Heart right ventricle (tissue), 16 donors: ENCODE measurements around the gene GPR142. TPM values are rescaled to one million over a fixed set of nuclear protein-coding genes. Genes with fewer than 3 reads are reported as not detected.

Source experiments
- ATAC-seq, 8 donors: fragments of 200-7000 bp; cut with Tn5 transposase; one replicate each; pipeline ENCODE4 v1.9.1; 2020; ENCODE audit warnings: mild to moderate bottlenecking in 8 of 8, moderate library complexity in 8 of 8, moderate number of reproducible peaks in 1 of 8
- DNase-seq, 2 donors: peaks; one replicate each; pipeline ENCODE4 v3.0.0-alpha.2; 2020
- H3K27ac ChIP-seq, 10 donors: fragments of 200-600 bp; sonication (generic) in 2 of 10; one replicate each; pipeline versions ENCODE4 v1.5.0 to v1.8.0; 2020 to 2022; ENCODE audit warnings: mild to moderate bottlenecking in 3 of 10
- H3K27me3 ChIP-seq, 7 donors: fragments of 200-600 bp; one replicate each; pipeline ENCODE4 v1.8.0; 2021 to 2022; ENCODE audit warnings: mild to moderate bottlenecking in 2 of 7
- H3K36me3 ChIP-seq, 9 donors: fragments of 200-600 bp; sonication (generic) in 1 of 9; one replicate each; pipeline versions ENCODE4 v1.5.0 to v1.8.0; 2020 to 2022; ENCODE audit warnings: mild to moderate bottlenecking in 2 of 9
- H3K4me1 ChIP-seq, 9 donors: fragments of 200-600 bp; sonication (generic) in 1 of 9; one replicate each; pipeline versions ENCODE4 v1.5.0 to v1.8.0; 2020 to 2022; ENCODE audit warnings: mild to moderate bottlenecking in 4 of 9
- H3K4me3 ChIP-seq, 10 donors: fragments of 200-600 bp; sonication (generic) in 2 of 10; one replicate each; pipeline versions ENCODE4 v1.5.0 to v1.8.0; 2020 to 2022; ENCODE audit warnings: mild to moderate bottlenecking in 7 of 10, moderate library complexity in 2 of 10
- H3K9me3 ChIP-seq, 11 donors: fragments of 200-600 bp in 10 of 11; sonication (generic) in 2 of 11; one replicate each; pipeline versions ENCODE4 v1.5.0 to v1.8.0; 2013 to 2022; ENCODE audit warnings: mild to moderate bottlenecking in 2 of 11, control low read depth in 1 of 11, moderate library complexity in 1 of 11
- CTCF ChIP-seq, 9 donors: fragments of 200-600 bp; sonication (generic) in 2 of 9; IDR thresholded peaks; one replicate each; pipeline versions ENCODE4 v1.5.0 to v1.8.0; 2021 to 2022; ENCODE audit warnings: antibody characterized with exemption in 9 of 9, mild to moderate bottlenecking in 5 of 9, moderate library complexity in 1 of 9
- WGBS, 2 donors: extraction: QIAGEN DNeasy Blood & Tissue Kit; methylation state at CpG; one replicate each; pipeline ENCODE4 v1.1.7; 2013; ENCODE audit warnings: inconsistent platforms in 1 of 2; 5-methylcytosine and 5-hydroxymethylcytosine counted together
- intact Hi-C, 10 donors: fragments of 100-400 bp; cut with DNase I; formaldehyde crosslinking; loops; one replicate each; pipeline versions ENCODE4 v1.11.1 to v1.14.2; 2022
- polyA plus RNA-seq, 2 donors: library from polyadenylated mRNA; stranded (reverse); fragments of 200-250 nt; gene quantifications; one replicate each; pipeline ENCODE4 v1.2.3, GENCODE V29; 2013
- total RNA-seq, 10 donors: library from RNA; stranded (reverse); fragmentation: NEBNext Ultra II Directional in 3 of 10; extraction: Animal tissue kit (Norgen Biotek cat#: 25700) in 3 of 10; gene quantifications; one replicate each; pipeline versions ENCODE4 v1.2.1 to v1.2.4, GENCODE V29; 2021 to 2023
- donor health status: Arrhythmogenic right ventricular cardiomyopathy.
- donor health status: ischemic (EF 13 %, LVEDD 7.1; RV severe dilation, severe dysfunction).
- donor health status: healthy with polysubstance abuse.
- donor health status: DM: no; HTN: yes; CAD: no.
- donor health status: DM: no; HTN: no; CAD: no.
- donor health status: ischemic (EF 25% LVEDD 6.9; RV normal size, moderate dysfunction).
- donor health status: ischemic (EF 25% LVEDD 5.7; RV mildly dilated, moderate dysfunction).
- donor health status: healthy.
- donor health status: DM: yes; HTN: yes; CAD: no.
- donor health status: Ischemic cardiomyopathy.
- donor health status: ischemic (EF 35%, LVEDD 5.7; RV mildly dilated, moderate dysfunction).
- donor health status: nonischemic (EF 11% LVEDD 7.7; RV severe dilation, severe dysfunction).
- donor health status: DM: yes; HTN: yes; CAD: no.
- donor health status: PGD.
- donor health status: ischemic (EF 29% LVEDD 5.4; RV normal size, mild dysfunction).
- donor health status: nonischemic (EF 23%, LVEDD 6.1; RV moderate dilation, normal function).

GPR142 gene
- total and polyA plus RNA-seq, 12 donors = 0.70 TPM; not detected in 11

GRCh38 chr17:74330446-74330845, 36.9 kb upstream of the GPR142 start:
- H3K4me1 ChIP-seq = peaks cover 7 to 16% (median 14%) of the 10 kb centered on the region in 9 donors
- H3K9me3 ChIP-seq = peaks cover 0 to 6% (median 0%) of the 10 kb centered on the region in 11 donors
- TF ChIP-seq CTCF (IDR thresholded peaks at IDR 0.05) = no peak
- H3K27ac ChIP-seq = no peak overlapping the region
- 73 to 83% methylated on average over 8 of the region's 8 CpGs for WGBS, 2 donors
- H3K36me3 ChIP-seq = no peaks in the 10 kb centered on the region
- ATAC-seq = no peak
- H3K4me3 ChIP-seq = no peak overlapping the region
- intact Hi-C loops = no loop called here
- peaks cover 0 to 18% (median 0%) of the 10 kb centered on the region in 7 donors for H3K27me3 ChIP-seq
- no peak for DNase-seq

DNA sequence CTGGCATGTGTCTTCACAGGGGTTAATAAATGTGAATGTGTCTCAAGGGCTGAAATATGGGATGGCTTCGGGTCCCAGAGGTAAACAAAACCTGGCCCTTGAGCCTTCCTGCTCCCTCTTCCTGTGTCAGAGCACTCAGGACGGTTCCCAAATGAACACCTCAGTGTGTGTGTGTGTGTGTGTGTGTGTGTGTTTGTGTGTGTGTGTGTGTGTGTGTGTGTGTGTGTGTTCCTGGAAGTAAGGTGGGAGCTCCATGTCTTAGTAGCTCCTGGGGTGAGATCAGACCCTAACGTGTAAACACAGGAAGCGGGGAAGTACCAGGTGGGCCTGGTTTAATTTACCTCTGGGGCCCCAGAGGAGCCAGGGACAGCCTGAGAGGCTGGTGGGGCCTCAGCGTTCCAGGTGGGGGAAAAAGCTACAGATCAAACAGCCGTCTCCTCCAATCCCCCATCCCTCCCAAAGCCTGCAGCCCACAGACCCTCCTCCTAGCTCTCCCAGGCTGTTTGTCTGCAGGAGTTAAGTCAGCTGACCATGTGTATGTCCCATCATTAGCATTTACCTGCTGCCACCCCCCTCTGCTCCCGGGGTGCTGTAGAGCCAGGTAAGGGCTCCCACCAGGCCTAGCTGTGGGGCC, 35.2 kb upstream of the GPR142 start:
- DNase-seq (no peak), ATAC-seq (no peak)
- H3K36me3 ChIP-seq = no peaks in the 10 kb centered on the region
- no peak overlapping the region for H3K27ac ChIP-seq
- peaks cover 0 to 6% (median 0%) of the 10 kb centered on the region in 11 donors for H3K9me3 ChIP-seq
- TF ChIP-seq CTCF (IDR thresholded peaks at IDR 0.05) = no peak
- H3K4me1 ChIP-seq = peaks cover 0 to under 1% (median 0%) of the 10 kb centered on the region in 9 donors
- intact Hi-C loops = no loop called here
- WGBS, 2 donors = 73 to 79% methylated on average over 7 of the region's 7 CpGs
- H3K27me3 ChIP-seq = peaks cover 0 to 11% (median 0%) of the 10 kb centered on the region in 7 donors
- no peak overlapping the region for H3K4me3 ChIP-seq

DNA sequence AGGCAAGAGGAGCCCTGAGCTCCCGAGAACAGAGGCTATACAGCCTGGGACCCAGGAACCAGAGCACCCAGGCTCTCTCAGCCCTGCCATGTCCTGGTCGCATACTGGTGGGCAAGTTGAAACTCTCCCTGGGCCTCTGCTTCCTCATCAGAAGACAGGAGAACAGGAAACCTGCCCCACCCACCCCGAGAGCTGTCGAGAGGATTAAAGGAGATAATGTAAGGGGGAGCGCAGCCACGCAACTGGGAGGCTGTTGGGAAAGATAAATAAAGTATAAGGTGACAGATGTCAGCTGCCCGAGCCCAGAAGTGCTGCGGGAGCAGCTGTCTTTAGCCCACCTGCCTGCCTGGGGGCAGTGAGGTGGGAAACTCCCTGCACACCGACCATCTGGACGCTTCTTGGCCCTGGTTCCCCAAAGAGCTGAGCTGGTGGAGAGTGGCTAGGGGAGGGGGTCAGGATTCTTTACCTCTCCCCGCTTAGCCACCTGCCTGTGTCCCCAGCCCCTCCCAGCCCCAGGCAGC, 34.5 kb upstream of the GPR142 start:
- no peak for TF ChIP-seq CTCF (IDR thresholded peaks at IDR 0.05)
- H3K27ac ChIP-seq = no peak overlapping the region
- peaks cover 0 to 11% (median 0%) of the 10 kb centered on the region in 7 donors for H3K27me3 ChIP-seq
- intact Hi-C loops = no loop called here
- H3K36me3 ChIP-seq = no peaks in the 10 kb centered on the region
- peaks cover 0 to 6% (median 0%) of the 10 kb centered on the region in 11 donors for H3K9me3 ChIP-seq
- 46 to 50% methylated on average over 11 of the region's 11 CpGs for WGBS, 2 donors
- ATAC-seq = no peak
- no peak overlapping the region for H3K4me3 ChIP-seq
- no peaks in the 10 kb centered on the region for H3K4me1 ChIP-seq
- DNase-seq = no peak

GRCh38 chr17:74334393-74335039, 32.8 kb upstream of the GPR142 start:
- no peak for DNase-seq
- peaks cover 0 to 11% (median 0%) of the 10 kb centered on the region in 7 donors for H3K27me3 ChIP-seq
- no peak for TF ChIP-seq CTCF (IDR thresholded peaks at IDR 0.05)
- H3K27ac ChIP-seq = no peak overlapping the region
- H3K4me3 ChIP-seq = no peak overlapping the region
- intact Hi-C loops = no loop called here
- ATAC-seq = no peak
- WGBS, 2 donors = 88 to 90% methylated on average over 2 of the region's 2 CpGs
- peaks cover 0 to 6% (median 0%) of the 10 kb centered on the region in 11 donors for H3K9me3 ChIP-seq
- H3K4me1 ChIP-seq = no peaks in the 10 kb centered on the region
- no peaks in the 10 kb centered on the region for H3K36me3 ChIP-seq
